Esophagus (tissue), 2 donors: ENCODE data around the gene SCGB1D1. TPM values are rescaled to one million over a fixed set of nuclear protein-coding genes. Genes with fewer than 3 reads are reported as not detected.

Experiments used
- H3K27ac ChIP-seq, 2 donors: one replicate each; pipeline ENCODE4 v1.5.1; 2013; ENCODE audit warnings: low read depth in 2 of 2, mild to moderate bottlenecking in 2 of 2, inconsistent platforms in 1 of 2, low read length in 1 of 2, moderate library complexity in 1 of 2
- H3K27me3 ChIP-seq, 2 donors: one replicate each; pipeline ENCODE4 v1.6.1; 2013; ENCODE audit warnings: low read length in 2 of 2, control low read depth in 1 of 2, mild to moderate bottlenecking in 1 of 2; ENCODE audit not compliant: insufficient read depth in 2 of 2, control insufficient read depth in 1 of 2
- H3K36me3 ChIP-seq, 2 donors: one replicate each; pipeline ENCODE4 v1.6.1; 2013; ENCODE audit warnings: low read length in 1 of 2; ENCODE audit not compliant: control insufficient read depth in 2 of 2, insufficient read depth in 2 of 2
- H3K4me1 ChIP-seq, 2 donors: one replicate each; pipeline ENCODE4 v1.6.1; 2013; ENCODE audit warnings: low read length in 1 of 2; ENCODE audit not compliant: control insufficient read depth in 2 of 2, insufficient read depth in 2 of 2
- H3K4me3 ChIP-seq, 2 donors: one replicate each; pipeline ENCODE4 v1.5.1; 2013; ENCODE audit warnings: low read length in 2 of 2, mild to moderate bottlenecking in 2 of 2, low read depth in 1 of 2, moderate library complexity in 1 of 2
- H3K9me3 ChIP-seq, 2 donors: one replicate each; pipeline ENCODE4 v1.6.1; 2013; ENCODE audit warnings: mild to moderate bottlenecking in 2 of 2, low read depth in 1 of 2, low read length in 1 of 2, moderate library complexity in 1 of 2; ENCODE audit not compliant: control insufficient read depth in 2 of 2, insufficient read depth in 1 of 2
- WGBS, 2 donors: extraction: QIAGEN DNeasy Blood & Tissue Kit; methylation state at CpG; one replicate each; pipeline ENCODE4 v1.1.7; 2013; 5-methylcytosine and 5-hydroxymethylcytosine counted together
- polyA plus RNA-seq, 2 donors: library from polyadenylated mRNA; stranded (reverse); fragments of 200-250 nt; gene quantifications; one replicate each; pipeline ENCODE4 v1.2.3, GENCODE V29; 2013
- donor health status: healthy with polysubstance abuse.
- donor health status: Bipolar disorder and iron deficiency.

The SCGB1D1 gene
- polyA plus RNA-seq, 2 donors, result not detected

DNA sequence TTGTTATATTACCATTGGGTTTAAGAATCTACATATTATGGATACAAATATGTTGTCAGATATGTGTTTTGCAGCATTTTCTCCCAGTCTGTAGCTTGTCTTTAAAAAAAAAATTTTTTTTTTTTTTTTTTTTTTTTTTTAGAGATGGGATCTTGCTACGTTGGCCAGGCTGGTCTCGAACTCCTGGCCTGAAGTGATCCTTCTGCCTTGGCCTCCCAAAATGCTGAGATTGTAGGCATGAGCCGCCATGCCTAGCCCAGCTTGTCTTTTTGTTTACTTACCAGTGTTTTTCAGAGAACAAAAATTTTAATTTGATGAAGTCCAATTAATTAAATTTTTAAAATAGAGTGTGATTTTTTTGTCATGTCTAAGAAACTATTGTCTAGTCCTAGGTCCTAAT, 36.4 kb upstream of the SCGB1D1 start:
- Histone ChIP-seq H3K4me3 (no peak overlapping the region), H3K27me3 (no peaks in the 10 kb centered on the region), H3K36me3 (peaks cover 10 to 27% of the 10 kb centered on the region in 2 donors), H3K27ac (no peak overlapping the region), H3K9me3 (no peaks in the 10 kb centered on the region), H3K4me1 (peaks cover 0 to 3% of the 10 kb centered on the region in 2 donors)
- 79 to 82% methylated on average over 3 of the region's 3 CpGs for WGBS, 2 donors

DNA sequence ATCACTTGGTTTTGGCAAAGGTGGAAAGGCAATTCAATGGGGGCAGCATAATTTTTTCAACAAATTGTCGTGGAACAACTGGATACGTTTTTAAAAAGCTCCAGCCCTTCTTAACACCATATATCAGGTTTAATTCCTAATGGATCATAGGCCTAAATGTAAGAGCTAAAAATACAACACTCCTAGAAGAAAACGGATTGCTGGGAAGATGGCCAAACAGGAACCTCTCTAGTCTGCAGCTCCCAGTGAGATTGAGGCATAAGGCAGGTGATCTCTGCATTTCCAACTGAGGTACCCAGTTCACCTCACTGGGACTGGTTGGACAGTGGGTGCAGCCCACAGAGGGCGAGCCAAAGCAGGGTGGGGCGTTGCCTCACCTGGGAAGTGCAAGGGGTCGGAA, 32.4 kb upstream of the SCGB1D1 start:
- H3K27ac ChIP-seq, result no peak overlapping the region
- no peak overlapping the region for H3K4me3 ChIP-seq
- 58 to 70% methylated on average over 6 of the region's 6 CpGs for WGBS, 2 donors
- no peaks in the 10 kb centered on the region for H3K27me3 ChIP-seq
- H3K9me3 ChIP-seq, result no peaks in the 10 kb centered on the region
- H3K4me1 ChIP-seq, result no peaks in the 10 kb centered on the region
- H3K36me3 ChIP-seq, result peaks cover 0 to 3% of the 10 kb centered on the region in 2 donors

DNA sequence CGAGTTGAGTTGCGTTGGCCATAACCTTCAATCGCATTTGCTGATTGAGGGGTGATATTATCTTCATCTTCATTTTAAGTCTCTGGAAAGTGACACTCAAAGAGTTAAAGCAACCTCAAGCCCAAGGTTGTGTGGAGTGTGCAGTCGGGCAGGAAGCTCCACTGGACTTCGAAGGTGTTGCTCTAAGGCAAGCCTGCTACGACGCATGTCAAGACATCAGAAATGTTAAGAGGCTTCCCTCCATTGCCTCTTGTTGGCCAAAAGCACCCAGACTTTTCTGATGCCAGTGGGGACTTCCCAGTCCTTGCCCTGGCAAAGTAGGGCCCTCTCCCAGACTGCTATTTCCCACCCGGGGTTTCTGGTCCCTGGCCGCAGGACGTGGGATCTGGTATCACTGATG, 23.6 kb upstream of the SCGB1D1 start:
- Histone ChIP-seq H3K36me3 (no peaks in the 10 kb centered on the region), H3K4me3 (no peak overlapping the region), H3K9me3 (no peaks in the 10 kb centered on the region), H3K4me1 (no peaks in the 10 kb centered on the region), H3K27me3 (no peaks in the 10 kb centered on the region), H3K27ac (no peak overlapping the region)
- 83 to 86% methylated on average over 10 of the region's 10 CpGs for WGBS, 2 donors

DNA sequence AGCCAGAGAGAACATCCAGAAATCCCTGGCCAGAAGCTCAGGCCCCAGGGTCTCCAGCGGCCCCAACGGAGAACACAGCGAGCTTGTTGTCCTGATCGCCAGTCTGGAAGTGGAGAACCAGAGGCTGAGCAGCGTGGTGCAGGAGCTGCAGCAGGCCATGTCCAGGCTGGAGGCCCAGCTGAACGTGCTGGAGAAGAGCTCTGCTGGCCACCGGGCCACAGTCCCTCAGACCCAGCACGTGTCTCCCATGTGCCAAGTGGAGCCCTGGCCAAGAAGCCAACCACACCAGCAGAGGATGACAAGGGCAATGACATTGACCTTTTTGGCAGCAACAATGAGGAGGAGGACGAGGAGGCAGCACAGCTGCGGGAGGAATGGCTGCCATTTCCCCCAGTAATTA, 20.6 kb upstream of the SCGB1D1 start:
- no peaks in the 10 kb centered on the region for H3K4me1 ChIP-seq
- H3K4me3 ChIP-seq, result no peak overlapping the region
- 75 to 76% methylated on average over 10 of the region's 10 CpGs for WGBS, 2 donors
- no peaks in the 10 kb centered on the region for H3K27me3 ChIP-seq
- H3K27ac ChIP-seq, result no peak overlapping the region
- H3K36me3 ChIP-seq, result no peaks in the 10 kb centered on the region
- H3K9me3 ChIP-seq, result no peaks in the 10 kb centered on the region

DNA sequence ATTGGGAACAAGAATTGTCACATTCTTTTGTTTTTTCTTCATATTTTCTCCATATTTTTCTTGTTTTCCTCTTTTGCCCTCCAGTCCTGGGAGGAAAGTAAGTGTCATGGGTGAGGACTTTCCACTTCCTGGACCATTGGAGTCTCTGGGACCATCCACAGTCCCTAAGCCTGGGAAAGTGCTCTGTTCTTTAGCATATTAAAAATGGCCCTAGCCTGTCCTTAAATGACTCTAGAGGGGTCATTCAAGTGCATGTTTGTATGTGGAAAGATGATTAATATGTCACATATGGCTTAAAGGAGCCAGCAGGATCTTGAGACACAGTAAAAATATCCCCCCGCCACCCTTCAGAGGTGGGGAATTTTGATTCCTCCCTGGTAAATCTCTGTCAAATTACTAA, 20.1 kb upstream of the SCGB1D1 start:
- Histone ChIP-seq H3K9me3 (no peaks in the 10 kb centered on the region), H3K27me3 (peaks cover 0 to 2% of the 10 kb centered on the region in 2 donors), H3K4me3 (no peak overlapping the region), H3K27ac (no peak overlapping the region), H3K36me3 (no peaks in the 10 kb centered on the region), H3K4me1 (no peaks in the 10 kb centered on the region)
- 84 to 96% methylated on average over 1 of the region's 1 CpG for WGBS, 2 donors

DNA sequence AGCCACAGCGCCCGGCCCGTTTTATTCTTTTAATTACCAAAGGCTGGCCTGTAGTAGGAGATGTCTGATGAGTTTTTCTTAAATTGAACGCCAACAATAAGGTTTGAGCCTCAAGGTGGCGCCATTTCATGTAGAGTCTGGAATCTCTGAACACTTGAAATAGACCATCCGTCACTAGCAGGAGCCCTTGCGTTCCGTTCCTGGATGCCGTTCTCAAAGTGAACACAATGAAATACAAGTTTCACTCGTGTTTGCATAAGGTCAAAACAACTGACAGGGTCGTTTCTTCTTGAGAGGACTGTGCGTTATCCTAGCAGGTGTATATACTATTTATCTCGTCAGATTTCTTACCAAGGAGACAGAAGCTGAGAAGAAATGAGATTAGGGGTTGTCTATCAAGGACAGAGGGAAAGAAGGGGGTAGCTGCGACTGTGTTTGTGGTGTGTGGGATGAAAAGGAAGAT, 18.7 kb upstream of the SCGB1D1 start:
- 3 to 6% methylated on average over 14 of the region's 14 CpGs for WGBS, 2 donors
- Histone ChIP-seq H3K9me3 (no peaks in the 10 kb centered on the region), H3K27ac (no peak overlapping the region), H3K36me3 (no peaks in the 10 kb centered on the region), H3K4me1 (no peaks in the 10 kb centered on the region), H3K4me3 (no peak overlapping the region), H3K27me3 (peaks cover 0 to 2% of the 10 kb centered on the region in 2 donors)

DNA sequence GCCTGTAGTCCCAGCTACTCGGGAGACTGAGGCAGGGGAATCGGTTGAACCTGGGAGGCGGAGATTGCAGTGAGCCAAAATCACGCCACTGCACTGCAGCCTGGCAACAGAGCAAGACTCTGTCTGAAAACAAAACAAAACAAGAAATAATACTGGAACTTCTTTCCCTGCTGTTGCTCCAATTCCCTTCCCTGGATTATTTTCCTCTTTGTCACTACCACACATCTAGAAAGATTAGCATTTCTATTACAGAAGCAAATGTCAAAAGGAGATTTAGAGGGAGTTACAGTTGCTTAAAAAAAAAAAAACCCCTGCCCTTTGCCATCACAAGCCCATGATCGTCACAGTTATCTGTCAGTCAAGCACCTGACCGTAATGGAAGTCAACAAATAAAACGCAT, 17.7 kb upstream of the SCGB1D1 start:
- Histone ChIP-seq H3K27ac (no peak overlapping the region), H3K9me3 (no peaks in the 10 kb centered on the region), H3K27me3 (peaks cover 2% of the 10 kb centered on the region in 2 donors), H3K4me3 (no peak overlapping the region), H3K4me1 (no peaks in the 10 kb centered on the region), H3K36me3 (no peaks in the 10 kb centered on the region)
- WGBS, 2 donors, result 50 to 51% methylated on average over 7 of the region's 7 CpGs

DNA sequence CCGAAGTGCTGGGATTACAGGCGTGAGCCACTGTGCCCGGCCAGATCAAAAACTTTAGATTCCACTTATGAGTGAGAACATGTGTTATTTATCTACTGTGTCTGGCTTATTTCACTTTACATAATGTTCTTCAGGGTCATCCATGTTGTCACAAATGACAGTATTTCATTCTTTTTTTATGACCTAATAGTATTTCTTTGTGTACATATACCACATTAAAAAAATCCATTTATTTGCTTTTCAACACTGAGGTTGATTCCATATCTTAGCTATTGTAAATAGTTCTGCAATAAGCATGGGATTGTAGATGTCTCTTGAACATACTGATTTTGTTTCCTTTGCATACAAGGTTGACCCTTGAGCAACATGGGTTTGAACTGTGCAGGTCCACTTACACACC, 13.2 kb upstream of the SCGB1D1 start:
- peaks cover 2% of the 10 kb centered on the region in 2 donors for H3K27me3 ChIP-seq
- 78 to 87% methylated on average over 3 of the region's 3 CpGs for WGBS, 2 donors
- H3K4me3 ChIP-seq, result no peak overlapping the region
- H3K36me3 ChIP-seq, result no peaks in the 10 kb centered on the region
- no peaks in the 10 kb centered on the region for H3K4me1 ChIP-seq
- H3K27ac ChIP-seq, result no peak overlapping the region
- H3K9me3 ChIP-seq, result no peaks in the 10 kb centered on the region

DNA sequence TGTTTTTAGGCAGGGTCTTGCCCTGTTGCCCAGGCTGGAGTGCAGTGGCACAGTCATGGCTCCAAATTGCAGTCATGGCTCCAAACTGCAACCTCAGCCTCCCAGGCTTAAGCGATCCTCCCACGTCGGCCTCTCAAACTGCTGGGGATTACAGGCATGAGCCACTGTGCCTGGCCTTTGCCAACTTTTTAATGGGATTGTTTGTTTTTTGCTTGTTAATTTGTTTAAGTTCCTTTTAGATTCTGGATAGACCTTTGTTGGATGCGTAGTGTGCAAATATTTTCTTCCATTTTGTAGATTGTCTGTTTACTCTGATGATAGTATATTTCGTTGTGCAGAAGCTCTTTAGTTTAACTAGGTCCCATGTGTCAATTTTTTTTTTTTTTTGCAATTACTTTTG, 10.0 kb upstream of the SCGB1D1 start:
- 68 to 76% methylated on average over 5 of the region's 5 CpGs for WGBS, 2 donors
- H3K27me3 ChIP-seq, result peaks cover 0 to 2% of the 10 kb centered on the region in 2 donors
- no peaks in the 10 kb centered on the region for H3K9me3 ChIP-seq
- no peaks in the 10 kb centered on the region for H3K36me3 ChIP-seq
- H3K4me3 ChIP-seq, result no peak overlapping the region
- H3K4me1 ChIP-seq, result no peaks in the 10 kb centered on the region
- no peak overlapping the region for H3K27ac ChIP-seq

DNA sequence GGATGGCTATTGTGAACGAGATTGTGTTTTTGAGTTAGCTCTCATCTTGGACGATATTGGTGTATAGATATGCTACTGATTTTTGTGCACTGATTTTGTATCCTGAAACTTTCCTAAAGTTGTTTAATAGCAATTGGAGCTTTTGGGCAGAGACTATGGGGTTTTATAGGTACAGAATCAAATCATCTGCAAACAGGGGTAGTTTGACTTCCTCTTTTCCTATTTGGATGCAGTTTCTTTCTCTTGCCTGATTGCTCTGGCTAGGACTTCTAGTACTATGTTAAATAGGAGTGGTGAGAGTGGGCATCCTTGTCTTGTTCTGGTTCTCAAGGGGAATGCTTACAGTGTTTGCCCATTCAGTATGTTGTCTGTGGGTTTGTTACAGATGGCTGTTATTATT, 8.9 kb upstream of the SCGB1D1 start:
- Histone ChIP-seq H3K4me3 (no peak overlapping the region), H3K9me3 (no peaks in the 10 kb centered on the region), H3K4me1 (no peaks in the 10 kb centered on the region), H3K36me3 (no peaks in the 10 kb centered on the region), H3K27me3 (peaks cover 0 to 2% of the 10 kb centered on the region in 2 donors), H3K27ac (no peak overlapping the region)
- 86 to 93% methylated on average over 2 of the region's 2 CpGs for WGBS, 2 donors
